ENCODE data around the gene LIPC. TPM values are rescaled to one million over a fixed set of nuclear protein-coding genes. Genes with fewer than 3 reads are reported as not detected.

The LIPC gene
- total RNA-seq, 4 donors from 2014 or later, result 0.48 to 8.2 (median 2.6) TPM; not detected in 1

DNA sequence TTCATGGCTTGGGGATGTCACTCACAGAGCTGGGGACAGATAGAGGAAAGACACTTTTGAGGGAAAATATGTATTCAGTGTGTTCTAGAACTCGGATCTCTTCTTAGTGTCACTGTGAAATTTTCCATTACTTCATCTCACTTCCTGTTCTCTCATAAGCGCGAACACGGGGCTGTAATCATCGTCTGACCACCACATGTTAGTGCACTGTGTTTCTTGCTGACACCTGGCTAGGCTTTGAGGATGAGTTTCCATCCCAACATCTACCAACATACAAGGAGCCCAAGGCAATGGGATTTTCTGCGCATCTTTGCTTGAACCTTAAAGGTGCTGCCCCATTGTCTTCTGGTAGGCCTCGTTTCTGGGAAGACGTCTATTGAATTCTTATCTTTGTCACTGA lies 84.0 kb downstream of the LIPC start:
- DNase-seq, result no peak
- no peak for TF ChIP-seq POLR2AphosphoS5 (IDR thresholded peaks at IDR 0.05)
- TF ChIP-seq, protein P1, sequence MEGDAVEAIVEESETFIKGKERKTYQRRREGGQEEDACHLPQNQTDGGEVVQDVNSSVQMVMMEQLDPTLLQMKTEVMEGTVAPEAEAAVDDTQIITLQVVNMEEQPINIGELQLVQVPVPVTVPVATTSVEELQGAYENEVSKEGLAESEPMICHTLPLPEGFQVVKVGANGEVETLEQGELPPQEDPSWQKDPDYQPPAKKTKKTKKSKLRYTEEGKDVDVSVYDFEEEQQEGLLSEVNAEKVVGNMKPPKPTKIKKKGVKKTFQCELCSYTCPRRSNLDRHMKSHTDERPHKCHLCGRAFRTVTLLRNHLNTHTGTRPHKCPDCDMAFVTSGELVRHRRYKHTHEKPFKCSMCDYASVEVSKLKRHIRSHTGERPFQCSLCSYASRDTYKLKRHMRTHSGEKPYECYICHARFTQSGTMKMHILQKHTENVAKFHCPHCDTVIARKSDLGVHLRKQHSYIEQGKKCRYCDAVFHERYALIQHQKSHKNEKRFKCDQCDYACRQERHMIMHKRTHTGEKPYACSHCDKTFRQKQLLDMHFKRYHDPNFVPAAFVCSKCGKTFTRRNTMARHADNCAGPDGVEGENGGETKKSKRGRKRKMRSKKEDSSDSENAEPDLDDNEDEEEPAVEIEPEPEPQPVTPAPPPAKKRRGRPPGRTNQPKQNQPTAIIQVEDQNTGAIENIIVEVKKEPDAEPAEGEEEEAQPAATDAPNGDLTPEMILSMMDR (IDR thresholded peaks at IDR 0.05), result no peak
- TF ChIP-seq POLR2A (IDR thresholded peaks at IDR 0.05), result no peak
- TF ChIP-seq EP300 (IDR thresholded peaks at IDR 0.05; ENCODE audit: low read depth), result no peak
- no peaks in the 10 kb centered on the region for H3K9me3 ChIP-seq
- H3K4me1 ChIP-seq, result peaks cover 0 to 3% (median 0%) of the 10 kb centered on the region in 4 donors
- H3K4me3 ChIP-seq, result no peak overlapping the region
- H3K27me3 ChIP-seq, result no peaks in the 10 kb centered on the region
- no peak overlapping the region for H3K27ac ChIP-seq
- intact Hi-C loops (cut with DNase I; ENCODE audit: low total_unique reads), result loop anchor here (5.0 kb wide), 1 partner anchor 1704 kb away; no protein-coding TSS in a partner anchor
- 71 to 77% methylated on average over 7 to 8 of the region's 8 CpGs for WGBS, 2 donors (ENCODE audit: low coverage in 1 of 2)
- in situ Hi-C loops (cut with MboI; ENCODE audit: low pct_ligation_motif_present in 1 of 4, low pct_unique_long_range_greater_than_20kb in 1 of 4, low sequenced_read_pairs in 3 of 4), result no loop called here
- H3K36me3 ChIP-seq, result no peaks in the 10 kb centered on the region

DNA sequence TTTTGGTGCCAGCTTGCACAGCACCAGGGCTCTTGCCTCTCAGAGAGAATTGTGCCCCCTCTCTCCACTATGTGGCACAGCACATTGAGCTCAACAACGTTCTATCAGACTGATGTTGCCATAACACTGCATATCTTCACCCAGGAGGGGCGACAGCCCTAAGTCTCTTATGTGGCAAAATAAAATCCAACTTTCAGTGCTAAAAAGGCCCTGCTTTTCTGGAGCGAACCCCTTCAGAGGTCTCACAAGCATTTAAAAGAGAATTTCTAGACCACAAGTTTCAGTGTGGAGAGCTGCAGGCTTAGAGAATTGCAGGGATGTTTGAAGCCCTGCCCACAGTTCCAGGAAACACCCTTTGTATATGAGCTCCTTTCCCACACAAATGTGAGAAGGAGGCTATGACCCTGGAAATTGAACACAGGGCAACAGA lies 85.5 kb downstream of the LIPC start:
- H3K4me3 ChIP-seq, result no peak overlapping the region
- TF ChIP-seq POLR2A (IDR thresholded peaks at IDR 0.05), result no peak
- TF ChIP-seq EP300 (IDR thresholded peaks at IDR 0.05; ENCODE audit: low read depth), result no peak
- TF ChIP-seq POLR2AphosphoS5 (IDR thresholded peaks at IDR 0.05), result no peak
- TF ChIP-seq, protein P1 (IDR thresholded peaks at IDR 0.05), result no peak
- in situ Hi-C loops (cut with MboI; ENCODE audit: low pct_ligation_motif_present in 1 of 4, low pct_unique_long_range_greater_than_20kb in 1 of 4, low sequenced_read_pairs in 3 of 4) (no loop called here), intact Hi-C loops (cut with DNase I; ENCODE audit: low total_unique reads) (loop anchor here (5.0 kb wide), 1 partner anchor 1705 kb away; no protein-coding TSS in a partner anchor)
- no peak for DNase-seq
- H3K27me3 ChIP-seq, result no peaks in the 10 kb centered on the region
- H3K9me3 ChIP-seq, result no peaks in the 10 kb centered on the region
- no peak overlapping the region for H3K27ac ChIP-seq
- no peaks in the 10 kb centered on the region for H3K36me3 ChIP-seq
- WGBS, 2 donors (ENCODE audit: low coverage in 1 of 2), result 60 to 81% methylated on average over 1 to 3 of the region's 3 CpGs
- H3K4me1 ChIP-seq, result peaks cover 0 to 8% (median 0%) of the 10 kb centered on the region in 4 donors

DNA sequence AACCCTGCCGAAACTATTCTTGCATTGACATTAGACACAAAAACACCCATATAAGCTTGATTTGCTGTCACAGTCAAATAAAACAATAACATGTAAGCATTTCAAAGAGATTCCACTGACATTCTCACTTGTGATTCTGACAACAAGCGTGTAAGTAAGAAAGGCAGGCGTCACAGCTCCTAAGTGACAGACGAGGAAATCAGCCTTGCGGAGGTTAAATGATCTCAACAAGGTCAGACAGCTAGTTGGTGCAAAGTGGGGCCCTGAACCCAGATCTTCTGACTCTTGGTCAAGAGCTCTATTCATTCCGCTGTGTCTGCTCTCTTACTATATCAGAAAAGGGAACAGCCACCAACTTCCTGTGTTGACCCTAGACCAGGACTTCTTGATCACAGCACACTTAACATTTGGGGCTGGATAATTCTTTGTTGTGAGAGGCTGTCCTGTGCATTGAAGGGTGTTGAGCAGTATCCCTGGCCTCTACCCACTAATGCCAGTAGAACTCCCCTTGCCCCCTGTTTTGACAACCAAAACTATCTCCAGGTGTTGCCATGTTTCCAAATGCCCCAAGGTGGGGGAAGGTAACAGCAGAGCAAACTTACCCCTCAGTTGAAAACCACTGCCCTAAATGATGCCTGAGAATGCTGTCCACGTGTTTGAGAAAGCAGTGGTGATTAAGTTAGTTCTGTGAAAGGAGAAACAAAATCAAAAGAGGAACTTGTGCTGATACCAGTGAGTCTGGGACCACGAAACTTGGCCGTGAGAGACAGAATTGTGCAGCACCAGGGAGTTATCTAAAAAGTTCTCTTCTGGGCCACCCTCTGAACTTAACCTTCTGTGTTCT lies 86.1 kb downstream of the LIPC start:
- in situ Hi-C loops (cut with MboI; ENCODE audit: low pct_ligation_motif_present in 1 of 4, low pct_unique_long_range_greater_than_20kb in 1 of 4, low sequenced_read_pairs in 3 of 4) (no loop called here), intact Hi-C loops (cut with DNase I; ENCODE audit: low total_unique reads) (loop anchor here (5.0 kb wide), 1 partner anchor 1706 kb away; no protein-coding TSS in a partner anchor)
- H3K4me3 ChIP-seq, result no peak overlapping the region
- WGBS, 2 donors (ENCODE audit: low coverage in 1 of 2), result 82 to 84% methylated on average over 7 to 9 of the region's 9 CpGs
- H3K9me3 ChIP-seq, result no peaks in the 10 kb centered on the region
- peaks cover 0 to 8% (median 0%) of the 10 kb centered on the region in 4 donors for H3K4me1 ChIP-seq
- no peaks in the 10 kb centered on the region for H3K36me3 ChIP-seq
- no peak for DNase-seq
- H3K27ac ChIP-seq, result no peak overlapping the region
- TF ChIP-seq EP300 (IDR thresholded peaks at IDR 0.05; ENCODE audit: low read depth), result no peak
- TF ChIP-seq POLR2A (IDR thresholded peaks at IDR 0.05), result no peak
- H3K27me3 ChIP-seq, result no peaks in the 10 kb centered on the region

DNA sequence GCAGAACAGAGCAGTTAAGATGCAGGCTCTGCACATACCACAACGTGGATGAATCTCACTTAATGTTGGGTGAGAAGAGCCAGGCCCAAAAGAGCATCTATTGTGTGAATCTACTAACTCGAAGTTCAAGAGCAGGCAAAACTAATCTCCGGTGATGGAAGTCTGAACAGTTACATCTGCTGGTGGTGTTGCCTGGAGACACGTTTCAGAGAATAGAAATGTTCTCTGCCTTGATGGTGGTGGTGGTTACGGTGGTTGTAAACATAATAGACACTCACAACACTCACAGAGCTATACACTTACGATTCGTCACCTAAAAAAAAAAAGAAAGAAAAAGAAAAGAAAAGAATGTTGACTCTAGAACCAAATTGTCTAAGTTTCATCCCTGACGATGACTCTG lies 86.8 kb downstream of the LIPC start:
- intact Hi-C loops (cut with DNase I; ENCODE audit: low total_unique reads) (loop anchor here (5.0 kb wide), 1 partner anchor 1706 kb away; no protein-coding TSS in a partner anchor), in situ Hi-C loops (cut with MboI; ENCODE audit: low pct_ligation_motif_present in 1 of 4, low pct_unique_long_range_greater_than_20kb in 1 of 4, low sequenced_read_pairs in 3 of 4) (no loop called here)
- no peak for DNase-seq
- no peaks in the 10 kb centered on the region for H3K36me3 ChIP-seq
- H3K27me3 ChIP-seq, result no peaks in the 10 kb centered on the region
- TF ChIP-seq POLR2AphosphoS5 (IDR thresholded peaks at IDR 0.05), result no peak
- TF ChIP-seq EP300 (IDR thresholded peaks at IDR 0.05; ENCODE audit: low read depth), result no peak
- no peak for TF ChIP-seq POLR2A (IDR thresholded peaks at IDR 0.05)
- H3K4me1 ChIP-seq, result peaks cover 0 to 8% (median 0%) of the 10 kb centered on the region in 4 donors
- H3K27ac ChIP-seq, result no peak overlapping the region
- H3K9me3 ChIP-seq, result no peaks in the 10 kb centered on the region
- no peak overlapping the region for H3K4me3 ChIP-seq
- 57 to 80% methylated on average over 1 to 8 of the region's 8 CpGs for WGBS, 2 donors (ENCODE audit: low coverage in 1 of 2)

GRCh38 chr15:58519516-58519915 lies 87.7 kb downstream of the LIPC start:
- no peak for DNase-seq
- H3K27ac ChIP-seq, result no peak overlapping the region
- H3K4me3 ChIP-seq, result no peak overlapping the region
- WGBS, 2 donors (ENCODE audit: low coverage in 1 of 2), result 65 to 84% methylated on average over 4 to 5 of the region's 5 CpGs
- intact Hi-C loops (cut with DNase I; ENCODE audit: low total_unique reads), result loop anchor here (5.0 kb wide), 1 partner anchor 1707 kb away; no protein-coding TSS in a partner anchor
- H3K27me3 ChIP-seq, result no peaks in the 10 kb centered on the region
- H3K4me1 ChIP-seq, result peaks cover 0 to 8% (median 0%) of the 10 kb centered on the region in 4 donors
- in situ Hi-C loops (cut with MboI; ENCODE audit: low pct_ligation_motif_present in 1 of 4, low pct_unique_long_range_greater_than_20kb in 1 of 4, low sequenced_read_pairs in 3 of 4), result no loop called here
- H3K9me3 ChIP-seq, result no peaks in the 10 kb centered on the region
- TF ChIP-seq EP300 (IDR thresholded peaks at IDR 0.05; ENCODE audit: low read depth), result no peak
- TF ChIP-seq POLR2AphosphoS5 (IDR thresholded peaks at IDR 0.05), result no peak
- TF ChIP-seq, protein P1 (IDR thresholded peaks at IDR 0.05), result no peak
- no peak for TF ChIP-seq POLR2A (IDR thresholded peaks at IDR 0.05)
- H3K36me3 ChIP-seq, result no peaks in the 10 kb centered on the region
